Measurements from ENCODE around the gene IRF2BP2.

DNA sequence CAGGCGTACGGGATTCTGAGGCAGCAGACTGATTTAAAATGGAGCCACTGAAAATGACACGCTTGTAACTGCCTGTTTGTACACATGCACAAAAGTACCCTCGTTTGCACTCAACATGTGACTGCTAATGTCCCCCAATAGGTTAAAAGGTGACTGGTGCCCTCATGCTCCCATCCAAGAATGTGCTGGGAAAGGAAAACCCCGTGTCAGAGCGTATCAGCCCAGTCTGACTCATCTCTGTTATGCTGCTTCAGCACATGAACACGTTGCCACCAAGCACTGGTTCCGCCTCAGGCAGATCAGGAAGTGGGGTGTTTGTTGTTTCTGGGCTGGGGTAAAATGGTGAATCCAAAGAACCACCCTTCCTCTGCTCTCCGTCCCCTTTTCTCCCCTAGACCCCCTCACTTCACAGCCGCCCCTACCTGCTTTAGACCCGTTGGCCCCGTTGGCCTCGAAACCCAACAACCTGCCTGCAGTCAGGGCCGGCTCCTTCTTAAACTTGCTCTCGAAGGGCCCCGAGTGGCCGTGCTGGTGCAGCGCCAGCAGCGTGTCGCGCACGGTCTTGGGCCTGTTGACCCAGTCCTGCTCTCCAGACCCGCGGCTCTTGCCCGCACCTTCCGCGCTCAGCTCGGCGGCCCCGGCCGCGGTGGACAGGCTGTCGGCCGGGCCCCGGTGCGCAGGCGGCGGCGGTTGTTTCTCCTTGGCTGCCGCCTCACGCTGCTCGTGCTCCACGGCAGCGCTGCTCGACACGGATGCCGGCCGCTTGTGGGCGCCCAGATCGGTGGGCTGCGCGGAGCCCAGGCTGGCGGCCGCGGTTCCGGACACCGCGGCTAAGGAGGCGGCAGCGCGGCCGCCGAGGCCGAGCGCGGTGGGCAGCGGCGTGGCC is 1.7 kb downstream of the IRF2BP2 start:
- TF ChIP-seq, protein P1, sequence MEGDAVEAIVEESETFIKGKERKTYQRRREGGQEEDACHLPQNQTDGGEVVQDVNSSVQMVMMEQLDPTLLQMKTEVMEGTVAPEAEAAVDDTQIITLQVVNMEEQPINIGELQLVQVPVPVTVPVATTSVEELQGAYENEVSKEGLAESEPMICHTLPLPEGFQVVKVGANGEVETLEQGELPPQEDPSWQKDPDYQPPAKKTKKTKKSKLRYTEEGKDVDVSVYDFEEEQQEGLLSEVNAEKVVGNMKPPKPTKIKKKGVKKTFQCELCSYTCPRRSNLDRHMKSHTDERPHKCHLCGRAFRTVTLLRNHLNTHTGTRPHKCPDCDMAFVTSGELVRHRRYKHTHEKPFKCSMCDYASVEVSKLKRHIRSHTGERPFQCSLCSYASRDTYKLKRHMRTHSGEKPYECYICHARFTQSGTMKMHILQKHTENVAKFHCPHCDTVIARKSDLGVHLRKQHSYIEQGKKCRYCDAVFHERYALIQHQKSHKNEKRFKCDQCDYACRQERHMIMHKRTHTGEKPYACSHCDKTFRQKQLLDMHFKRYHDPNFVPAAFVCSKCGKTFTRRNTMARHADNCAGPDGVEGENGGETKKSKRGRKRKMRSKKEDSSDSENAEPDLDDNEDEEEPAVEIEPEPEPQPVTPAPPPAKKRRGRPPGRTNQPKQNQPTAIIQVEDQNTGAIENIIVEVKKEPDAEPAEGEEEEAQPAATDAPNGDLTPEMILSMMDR (IDR thresholded peaks at IDR 0.05), result no peak
- TF ChIP-seq POLR2A (IDR thresholded peaks at IDR 0.05), result no peak

Data from testis (tissue), 2 donors.